Ishikawa (cell line): Measurements from ENCODE around the gene PID1.

Experiments
- CEBPB ChIP-seq: IDR thresholded peaks from 2 replicates; pipeline ENCODE4 v1.6.1; 2012
- CREB1 ChIP-seq: IDR thresholded peaks from 2 replicates; pipeline ENCODE4 v1.6.1; 2012; ENCODE audit warnings: low read depth
- EGR1 ChIP-seq: IDR thresholded peaks from 2 replicates; pipeline ENCODE4 v1.6.1; 2012
- EP300 ChIP-seq: IDR thresholded peaks from 2 replicates; pipeline ENCODE4 v1.6.1; 2012; ENCODE audit warnings: borderline replicate concordance
- FOXM1 ChIP-seq: IDR thresholded peaks from 2 replicates; pipeline ENCODE4 v1.6.1; 2012; ENCODE audit warnings: low read depth, borderline replicate concordance
- MAX ChIP-seq: IDR thresholded peaks from 2 replicates; pipeline ENCODE4 v1.6.1; 2012
- NFIC ChIP-seq: IDR thresholded peaks from 2 replicates; pipeline ENCODE4 v1.6.1; 2012
- RAD21 ChIP-seq: IDR thresholded peaks from 2 replicates; pipeline ENCODE4 v1.6.1; 2012; ENCODE audit warnings: low read depth
- REST ChIP-seq: IDR thresholded peaks from 2 replicates; pipeline ENCODE4 v1.6.1; 2012; ENCODE audit warnings: low read depth, mild to moderate bottlenecking
- TAF1 ChIP-seq: IDR thresholded peaks from 2 replicates; pipeline ENCODE4 v1.6.1; 2012; ENCODE audit warnings: low read depth, mild to moderate bottlenecking
- TCF12 ChIP-seq: IDR thresholded peaks from 2 replicates; pipeline ENCODE4 v1.6.1; 2012; ENCODE audit warnings: low read depth
- TEAD4 ChIP-seq: IDR thresholded peaks from 2 replicates; pipeline ENCODE4 v1.6.1; 2012
- USF1 ChIP-seq: IDR thresholded peaks from 2 replicates; pipeline ENCODE4 v1.6.1; 2012
- YY1 ChIP-seq: IDR thresholded peaks from 2 replicates; pipeline ENCODE4 v1.6.1; 2012; ENCODE audit warnings: low read depth
- ZBTB7A ChIP-seq: IDR thresholded peaks from 2 replicates; pipeline ENCODE4 v1.6.1; 2012; ENCODE audit warnings: low read depth

The PID1 gene

GRCh38 chr2:229129738-229130371, 141.2 kb downstream of the PID1 start:
- TF ChIP-seq RAD21 (no peak), MAX (no peak), TEAD4 (no peak), CEBPB (no peak), EGR1 (no peak), TAF1 (no peak), ZBTB7A (no peak), TCF12 (no peak), FOXM1 (no peak), USF1 (no peak)

- TF ChIP-seq USF1, result no peak
- TF ChIP-seq CEBPB, result no peak
- no peak for TF ChIP-seq ZBTB7A
- no peak for TF ChIP-seq EP300
- TF ChIP-seq REST, result no peak
- no peak for TF ChIP-seq YY1
- no peak for TF ChIP-seq TAF1
- no peak for TF ChIP-seq EGR1
- TF ChIP-seq FOXM1, result no peak
- no peak for TF ChIP-seq TEAD4
- no peak for TF ChIP-seq RAD21
- TF ChIP-seq NFIC, result no peak
- TF ChIP-seq CREB1, result no peak
- no peak for TF ChIP-seq TCF12
- no peak for TF ChIP-seq MAX
These were observed 143.6 kb downstream of the PID1 start for GRCh38 chr2:229127471-229127870.

GRCh38 chr2:229126066-229126465, 145.0 kb downstream of the PID1 start:
- TF ChIP-seq EGR1 (no peak), RAD21 (no peak), NFIC (no peak), EP300 (no peak), CEBPB (no peak), TCF12 (no peak), ZBTB7A (no peak), MAX (no peak), FOXM1 (no peak), CREB1 (no peak), REST (no peak), YY1 (no peak), TAF1 (no peak), USF1 (no peak), TEAD4 (no peak)

- no peak for TF ChIP-seq CREB1
These were observed 147.0 kb downstream of the PID1 start for GRCh38 chr2:229124136-229124535.

- no peak for TF ChIP-seq MAX
- no peak for TF ChIP-seq TCF12
- no peak for TF ChIP-seq FOXM1
- TF ChIP-seq CEBPB, result no peak
These were observed 152.2 kb downstream of the PID1 start for GRCh38 chr2:229118927-229119326.
